Activated CD4-positive, alpha-beta T cell treated with anti-CD3 and anti-CD28 coated beads for 24 hours (primary cell): Measurements from ENCODE around the gene NRXN2.

Experiments
- DNase-seq, 2 donors: peaks; one replicate each; pipeline ENCODE4 v3.0.0-alpha.2; 2020; ENCODE audit warnings: low read depth in 2 of 2

Gene NRXN2

DNA sequence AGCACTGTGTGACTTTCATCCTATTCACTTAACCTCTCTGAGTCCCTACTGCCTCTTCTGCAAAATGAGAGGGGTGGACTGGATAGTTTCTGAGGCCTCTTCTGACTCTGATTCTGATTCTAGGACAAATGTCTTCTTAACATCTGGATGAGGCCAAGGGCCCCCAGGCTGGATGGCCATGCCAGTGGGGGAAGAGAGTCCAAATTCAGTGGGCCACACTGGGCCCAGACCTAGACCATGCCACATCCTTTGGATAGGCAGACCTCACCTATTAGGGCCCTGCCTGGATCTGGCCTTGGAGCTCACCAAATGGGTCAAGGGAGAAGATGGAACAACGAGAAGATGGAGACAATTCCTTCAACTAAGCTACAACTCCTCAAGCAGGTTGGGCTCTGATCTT lies 24.6 kb downstream of the NRXN2 start:
- DNase-seq, result no peak

DNA sequence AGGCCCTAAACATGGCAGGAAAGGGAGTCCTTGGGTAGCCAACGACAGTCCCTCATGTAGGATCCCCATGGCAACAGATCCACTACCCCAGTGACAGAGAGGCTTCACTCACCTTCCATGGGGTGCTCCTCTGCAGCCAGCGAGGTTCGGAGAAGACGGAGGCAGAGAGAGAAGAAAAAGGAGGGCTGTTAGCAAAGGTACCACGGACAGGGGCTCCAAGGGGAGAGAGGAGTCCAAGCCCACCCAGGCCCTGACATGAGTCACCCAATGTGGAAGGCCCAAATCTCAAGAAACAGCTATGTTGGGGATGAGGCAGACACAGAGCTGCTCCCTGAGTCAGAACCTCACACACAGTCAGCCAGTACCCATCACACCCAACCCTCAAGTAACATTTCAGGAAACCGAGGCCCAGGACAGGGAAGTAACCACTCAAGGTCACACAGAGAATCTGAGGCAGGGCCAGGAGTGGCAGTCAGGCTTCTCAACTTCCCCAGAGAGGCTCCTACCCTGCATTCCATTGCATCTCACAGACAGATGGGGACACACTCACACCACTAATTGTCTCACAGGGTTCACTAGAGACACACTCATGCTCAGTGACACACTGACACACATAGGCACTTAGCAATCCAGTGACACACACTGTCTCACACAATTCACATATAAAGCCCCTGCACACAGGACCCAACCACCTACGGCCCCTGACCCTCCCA lies 25.2 kb downstream of the NRXN2 start:
- no peak for DNase-seq

DNA sequence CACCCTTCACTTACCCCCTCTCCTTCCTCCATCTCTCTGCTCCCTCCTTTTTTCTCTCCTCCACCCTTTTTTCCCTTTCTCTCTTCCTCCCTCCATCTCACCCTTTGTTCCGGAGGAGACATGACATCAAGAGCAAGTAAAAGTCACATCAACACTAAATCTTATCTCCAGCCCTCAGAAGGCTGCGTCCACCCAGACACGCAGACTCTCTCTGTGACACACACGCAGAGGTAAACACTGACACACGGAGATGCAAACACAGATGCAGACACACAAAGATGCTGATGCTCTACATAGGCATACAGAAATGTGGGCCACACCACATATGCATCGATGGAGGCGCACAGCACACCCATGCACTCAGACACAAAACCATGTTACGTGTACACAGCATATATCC lies 27.0 kb downstream of the NRXN2 start:
- DNase-seq, result no peak

DNA sequence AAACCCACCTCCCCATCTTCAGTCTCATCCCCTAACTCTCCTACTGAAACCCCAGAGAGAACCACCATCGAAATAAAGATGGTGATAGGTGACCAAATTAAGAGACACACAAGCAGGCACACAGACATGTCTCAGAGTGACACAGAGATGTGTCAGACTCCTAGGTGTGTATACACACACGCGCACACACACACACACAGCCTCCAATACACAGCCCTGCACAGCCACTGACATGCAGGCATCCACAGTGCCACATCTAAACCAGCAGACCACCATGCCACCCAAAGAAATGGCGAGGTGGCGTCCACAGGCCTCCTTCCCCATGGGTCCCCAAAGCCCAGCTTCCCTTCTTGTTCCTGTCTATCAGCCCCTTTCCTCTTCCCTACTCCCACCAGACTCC lies 27.4 kb downstream of the NRXN2 start:
- DNase-seq, result no peak

DNA sequence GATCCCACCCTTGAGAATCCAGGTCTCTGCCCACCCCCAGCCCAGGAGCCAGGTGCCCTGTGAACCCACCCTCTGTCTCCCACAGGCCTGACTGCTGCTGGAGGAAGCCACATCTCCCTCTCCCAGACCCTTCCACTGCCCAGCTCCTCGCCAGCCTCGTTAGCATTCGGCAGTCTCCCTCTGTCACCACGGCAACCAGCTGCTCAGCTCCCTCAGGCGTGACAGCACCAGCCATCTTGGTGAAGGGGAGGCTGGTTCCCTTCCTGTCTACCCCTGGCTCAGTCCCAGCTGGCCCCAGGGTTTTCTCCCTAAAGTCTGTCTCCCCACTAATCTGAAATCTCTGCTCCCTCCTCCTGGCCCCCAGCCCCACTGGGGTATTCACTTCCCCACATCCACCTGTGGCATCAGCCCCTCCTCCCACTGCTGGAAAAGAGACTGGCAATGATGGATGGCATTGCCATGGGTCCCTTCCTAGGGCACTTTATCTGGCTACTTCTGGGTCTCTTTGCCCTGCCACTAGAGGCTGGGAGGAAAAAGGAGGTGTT lies 28.1 kb downstream of the NRXN2 start:
- DNase-seq, result no peak

DNA sequence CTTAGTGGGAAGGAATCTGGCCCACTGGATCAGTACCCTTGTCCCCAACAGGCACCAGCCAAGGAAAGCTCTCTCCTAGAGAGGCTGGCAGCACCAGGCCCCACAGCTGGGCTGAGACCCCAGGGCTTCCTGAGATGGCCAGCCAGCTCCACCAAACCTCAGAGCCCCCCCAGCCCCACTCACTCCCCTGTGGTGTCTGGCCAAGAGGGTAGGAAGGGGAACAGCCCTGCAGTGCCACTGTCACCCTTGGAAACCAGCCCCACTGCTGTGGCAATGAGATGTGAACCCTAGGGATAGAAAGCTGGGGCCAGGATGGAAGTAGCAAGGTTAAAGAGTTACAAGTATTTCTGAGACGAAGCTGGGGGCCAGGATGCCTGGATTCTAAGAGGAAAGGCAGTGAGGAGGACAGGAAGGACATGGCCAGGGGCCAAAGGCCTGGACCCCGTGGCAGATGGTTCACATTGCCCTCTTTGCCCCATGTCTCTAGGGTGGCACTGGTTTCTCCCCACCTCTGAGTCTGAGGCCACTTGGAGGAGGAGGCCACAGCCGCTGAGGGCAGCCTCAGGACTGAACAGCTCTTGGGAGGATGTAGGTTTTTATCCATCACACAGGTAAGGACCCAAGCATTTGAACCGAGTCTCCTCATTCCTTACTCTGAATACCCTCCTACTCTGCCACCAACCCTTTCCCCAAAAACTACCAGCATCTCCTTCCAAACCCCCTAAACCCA lies 28.8 kb downstream of the NRXN2 start:
- DNase-seq, result no peak

DNA sequence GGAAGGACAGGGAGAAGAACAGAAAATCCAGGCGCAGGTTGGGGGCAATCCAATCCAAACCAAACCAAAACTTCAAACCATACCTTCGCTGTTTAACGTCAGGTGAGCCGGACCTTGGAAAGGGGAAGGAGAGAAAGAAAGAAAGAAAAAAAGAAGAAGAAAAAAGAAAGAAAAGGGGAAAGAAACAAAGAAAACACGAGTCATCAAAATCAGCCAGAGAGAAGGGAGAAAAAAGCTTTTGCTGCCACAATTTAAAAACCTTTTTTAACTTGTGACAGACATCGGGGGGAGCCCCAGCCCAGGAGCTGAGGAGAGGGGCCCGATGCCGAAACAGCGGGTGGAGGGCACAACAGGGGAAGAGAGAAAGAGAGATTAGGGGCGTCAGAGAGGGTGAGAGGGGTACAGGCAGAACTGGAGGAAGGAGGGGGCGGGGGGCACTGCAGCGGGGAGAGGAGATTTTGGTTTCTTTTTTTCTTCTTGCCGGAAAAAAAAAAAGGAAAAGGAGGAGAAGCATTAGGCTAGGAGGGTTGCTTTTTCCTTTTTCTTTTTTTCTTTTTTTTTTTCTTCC lies 30.1 kb downstream of the NRXN2 start:
- no peak for DNase-seq

DNA sequence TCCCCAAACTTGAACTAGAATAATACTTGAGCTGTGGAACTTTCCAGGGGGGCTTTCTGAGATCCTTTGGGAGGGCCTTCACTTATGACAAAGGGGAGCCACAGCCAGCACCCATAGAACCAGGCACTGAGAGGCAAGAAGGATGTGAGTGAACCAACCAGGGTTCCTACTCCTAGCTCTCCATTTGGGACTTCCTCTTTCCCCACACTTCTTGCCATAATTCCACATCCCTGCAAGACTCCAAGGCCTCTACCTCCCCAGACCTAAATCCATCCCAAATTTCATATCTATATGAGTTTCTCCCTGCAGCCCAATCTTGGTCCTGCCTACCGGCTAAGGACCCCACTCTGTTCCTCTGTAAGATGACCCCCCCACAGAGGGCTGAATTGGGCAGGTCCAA lies 31.5 kb downstream of the NRXN2 start:
- no peak for DNase-seq

DNA sequence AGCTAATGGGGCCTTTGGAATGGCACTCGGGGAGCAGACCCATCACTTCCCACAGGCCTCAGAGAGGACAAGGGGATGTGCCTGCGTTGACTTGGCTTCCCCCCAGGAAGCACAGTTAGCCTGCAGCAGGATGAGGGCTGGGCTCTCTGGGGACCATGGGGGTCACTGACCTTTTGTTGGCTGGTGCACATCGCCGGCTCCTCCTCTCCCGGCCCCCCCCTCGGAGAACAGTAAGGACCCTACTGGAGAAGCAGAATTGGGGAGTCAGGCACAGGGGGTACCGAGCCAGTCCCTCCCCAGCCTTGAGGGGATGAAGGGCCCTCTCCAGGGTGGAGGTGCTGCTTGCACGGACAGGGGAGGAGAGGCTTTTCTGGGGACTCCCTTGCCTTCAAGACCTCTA lies 32.8 kb downstream of the NRXN2 start:
- DNase-seq, result no peak

DNA sequence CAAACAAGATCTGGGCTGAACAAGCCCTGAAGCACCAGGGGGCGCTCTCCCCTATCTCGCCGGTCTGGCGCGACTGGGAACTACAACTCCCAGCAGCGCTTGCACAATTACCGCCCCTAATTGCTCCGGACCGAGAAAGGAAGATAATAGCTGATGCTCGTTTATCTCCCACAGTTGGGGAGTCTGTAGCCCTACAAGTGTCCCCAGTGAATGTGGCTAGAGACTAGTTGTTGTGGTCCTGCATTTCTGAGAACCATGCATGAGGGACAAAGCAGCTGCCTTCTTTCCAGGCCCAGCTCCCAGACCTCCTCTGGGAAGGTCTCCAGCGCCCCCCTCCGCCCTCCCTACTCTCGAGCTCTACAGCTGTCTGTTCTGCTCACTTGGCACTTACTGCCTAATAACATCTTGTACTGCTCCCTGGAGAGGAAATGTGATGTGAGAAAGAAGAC lies 34.4 kb downstream of the NRXN2 start:
- peak; percentile 90 to 95 for DNase-seq

DNA sequence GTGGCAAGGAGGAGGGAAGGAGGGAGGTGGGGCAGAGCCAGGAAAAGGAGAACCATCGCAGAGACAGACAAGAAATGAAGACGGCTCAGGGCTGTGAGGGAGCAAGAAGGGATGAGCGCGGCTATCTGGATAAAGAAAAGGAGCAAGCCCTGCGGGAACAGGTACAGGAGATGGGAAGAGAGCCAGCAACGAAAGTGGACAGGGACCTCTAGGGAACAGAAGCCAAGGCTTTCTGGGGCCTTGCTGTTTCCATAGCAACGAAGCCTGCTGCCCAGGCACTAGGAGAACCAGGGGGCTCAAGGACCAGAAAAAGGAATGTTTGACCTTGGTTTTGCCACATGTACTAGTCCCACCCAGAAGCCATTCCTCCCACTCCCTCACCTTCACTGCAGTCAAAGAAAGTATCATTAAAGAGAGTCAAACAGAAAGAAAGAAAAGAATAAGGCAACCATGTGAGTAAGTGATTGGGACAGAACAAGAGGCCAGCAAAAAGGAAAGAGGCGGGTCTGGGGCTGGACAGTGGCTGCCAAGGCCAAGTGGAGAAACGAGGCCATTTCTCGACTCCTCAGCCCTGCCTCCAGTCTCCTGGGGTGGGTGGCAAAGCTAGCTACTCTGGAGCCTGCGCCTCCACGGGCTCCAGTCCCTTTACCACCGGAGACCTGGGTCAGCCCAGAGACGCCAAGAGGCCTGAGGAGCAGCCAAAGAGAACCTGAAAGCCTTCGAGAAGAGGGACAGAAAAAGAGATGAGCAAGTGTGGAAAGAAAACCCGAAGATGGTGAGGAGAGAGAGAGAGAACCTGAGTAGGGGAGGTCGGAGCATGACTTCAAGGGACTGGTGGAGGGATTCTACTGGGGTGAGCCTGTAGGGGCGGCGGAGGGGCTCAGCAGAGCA lies 35.1 kb downstream of the NRXN2 start:
- no peak for DNase-seq

DNA sequence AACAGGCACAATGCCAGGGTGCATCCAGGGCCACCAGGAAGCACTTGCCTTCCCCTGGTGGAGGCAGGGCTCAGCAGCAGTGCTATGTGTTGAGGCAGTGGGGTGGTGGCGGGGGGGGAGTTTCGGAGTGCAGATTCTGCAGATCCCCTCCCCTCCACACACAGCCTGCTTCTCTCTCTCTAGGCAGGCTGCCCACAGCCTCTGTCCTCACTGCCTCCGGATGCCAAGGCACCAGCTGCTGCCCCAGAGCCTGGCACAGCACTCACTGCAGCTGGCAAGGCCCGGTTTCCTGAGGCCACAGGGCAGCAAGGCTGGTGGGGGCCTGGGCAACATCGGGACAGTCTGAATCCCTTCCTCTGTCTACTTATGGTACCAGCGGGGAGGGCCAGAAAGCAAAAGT lies 35.8 kb downstream of the NRXN2 start:
- no peak for DNase-seq

DNA sequence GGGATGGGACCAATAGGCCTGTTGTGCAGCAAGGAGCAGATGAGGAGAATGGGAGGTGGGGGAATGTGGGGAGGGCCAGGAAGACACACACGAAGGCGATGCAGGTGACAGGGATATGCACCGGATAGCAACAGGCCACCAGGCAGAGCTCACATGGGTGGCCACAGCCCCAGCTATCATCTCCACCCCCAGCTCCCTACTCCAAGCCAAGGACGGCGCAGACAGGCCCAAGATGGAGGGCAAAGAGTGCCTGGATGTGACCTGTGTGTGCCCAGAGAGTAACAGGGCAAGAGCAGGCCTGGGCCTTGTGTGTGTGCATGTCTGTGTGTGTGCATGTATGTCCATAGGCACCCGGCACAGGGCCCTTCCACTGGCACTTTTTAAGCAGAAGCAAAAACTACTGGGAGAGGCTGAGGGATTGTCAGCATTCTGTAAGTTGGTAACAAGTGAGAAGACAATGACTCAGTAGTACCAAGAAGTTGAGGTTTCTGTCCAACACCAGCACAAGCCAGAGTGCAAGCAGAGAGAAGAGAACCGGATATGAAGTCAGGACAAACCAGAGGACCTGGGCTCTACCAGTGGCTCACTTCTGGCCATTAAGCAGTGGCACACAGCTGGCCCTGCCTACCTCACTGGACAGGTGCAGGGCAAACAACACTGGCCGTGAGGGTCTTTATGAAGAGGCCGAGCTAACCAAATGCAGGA lies 36.4 kb downstream of the NRXN2 start:
- no peak for DNase-seq

DNA sequence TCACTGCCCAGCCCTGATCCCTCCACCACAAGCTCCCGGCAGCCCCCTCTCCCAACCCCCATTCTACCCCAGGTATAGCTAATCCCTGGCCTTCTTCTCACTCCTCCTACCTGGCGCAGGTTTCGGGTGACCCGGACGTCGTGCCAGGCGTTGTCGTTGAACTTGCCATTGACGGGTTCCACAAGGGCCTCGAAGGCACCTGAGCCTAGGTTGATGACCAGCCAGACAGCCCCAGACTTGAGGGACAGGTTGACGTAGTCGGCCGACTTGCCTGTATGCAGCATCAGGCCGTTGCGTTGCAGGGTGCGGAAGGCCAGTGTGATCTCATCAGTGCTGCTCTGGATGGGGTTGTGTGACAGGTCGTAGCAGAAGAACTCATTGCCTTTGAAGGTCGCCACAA lies 37.5 kb downstream of the NRXN2 start:
- DNase-seq, result no peak

DNA sequence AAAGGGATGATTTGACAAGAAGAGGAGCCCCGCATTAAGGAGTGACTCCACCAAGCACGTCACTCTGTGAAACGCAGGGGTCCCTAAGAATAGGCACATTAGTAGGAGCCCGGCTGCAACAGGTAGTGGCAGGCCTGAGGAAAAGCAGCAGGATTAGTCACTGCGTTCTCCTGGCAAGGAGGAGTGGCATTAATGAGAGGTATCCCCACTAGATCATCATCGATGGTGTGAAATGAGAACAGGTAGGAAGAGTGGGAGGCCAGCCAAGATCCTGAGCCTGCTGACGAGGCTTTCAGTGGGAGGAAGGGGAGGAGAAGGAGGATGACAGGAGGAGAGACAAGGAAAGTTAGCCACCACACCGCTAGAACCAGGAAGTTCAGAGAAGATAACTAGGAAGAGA lies 38.6 kb downstream of the NRXN2 start:
- no peak for DNase-seq

DNA sequence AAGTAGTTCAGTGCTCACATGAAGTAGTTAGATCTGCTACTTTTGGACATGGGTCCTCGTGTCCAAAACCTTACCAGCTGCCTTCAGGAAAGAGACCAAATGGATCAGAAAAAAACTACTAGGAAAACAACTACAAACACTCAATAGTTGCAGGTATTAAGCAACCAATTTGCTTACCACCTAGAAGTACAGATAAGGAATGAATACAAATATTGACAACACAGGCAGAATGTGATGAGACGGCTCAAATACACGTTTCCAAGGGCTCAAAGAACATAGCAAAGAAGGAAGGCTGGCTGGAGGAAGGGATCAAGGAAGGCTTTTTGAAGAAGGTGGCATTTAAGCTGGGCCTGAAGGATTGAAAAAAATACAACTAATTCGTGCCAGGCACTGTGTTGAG lies 41.8 kb downstream of the NRXN2 start:
- no peak for DNase-seq

DNA sequence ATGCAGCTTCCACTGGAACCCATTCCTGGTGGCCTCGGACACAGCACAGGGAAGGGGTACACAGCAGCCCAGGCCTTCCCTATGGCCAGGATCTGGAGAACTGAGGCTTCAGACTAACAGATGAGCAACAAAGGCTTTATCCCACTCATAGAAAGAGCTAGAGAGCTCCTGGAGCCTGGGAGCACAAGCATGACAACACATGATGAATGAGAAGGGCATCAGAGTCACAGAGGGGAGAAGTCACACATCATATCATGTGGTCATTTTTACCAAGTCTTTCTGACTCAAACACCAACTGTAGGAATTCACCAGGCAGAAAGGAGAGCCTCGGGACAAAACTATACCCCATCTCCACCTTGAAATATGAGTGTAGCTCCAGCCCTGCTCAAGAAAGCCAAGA lies 43.2 kb downstream of the NRXN2 start:
- no peak for DNase-seq

DNA sequence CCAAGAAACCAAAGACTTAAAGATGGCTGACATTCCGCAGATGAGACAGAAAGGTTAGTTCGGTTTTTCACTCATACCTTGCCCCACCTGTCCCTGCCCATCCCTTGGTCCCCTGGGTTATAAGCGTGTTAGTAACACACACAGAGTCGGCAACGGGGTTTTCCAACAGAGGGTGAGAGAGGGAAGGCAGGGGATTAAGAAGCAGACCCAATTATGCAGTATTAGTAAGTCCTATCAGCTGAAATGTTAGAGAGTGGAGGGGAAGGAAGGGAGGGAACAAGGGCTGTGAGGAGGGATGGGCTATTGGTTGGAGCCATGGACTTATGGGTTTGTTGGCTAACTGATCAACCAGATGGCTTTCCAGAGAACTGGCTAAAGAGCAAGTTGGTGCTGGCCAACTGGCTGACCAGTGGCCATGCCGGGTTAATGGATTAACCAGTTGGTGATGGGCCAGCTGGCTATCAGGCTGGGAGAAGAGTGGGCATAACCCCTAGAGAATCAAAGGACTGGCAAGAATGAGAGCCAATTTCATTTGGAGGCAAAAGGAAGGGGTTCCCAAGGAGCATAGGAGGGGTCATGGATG lies 45.5 kb downstream of the NRXN2 start:
- DNase-seq, result no peak

DNA sequence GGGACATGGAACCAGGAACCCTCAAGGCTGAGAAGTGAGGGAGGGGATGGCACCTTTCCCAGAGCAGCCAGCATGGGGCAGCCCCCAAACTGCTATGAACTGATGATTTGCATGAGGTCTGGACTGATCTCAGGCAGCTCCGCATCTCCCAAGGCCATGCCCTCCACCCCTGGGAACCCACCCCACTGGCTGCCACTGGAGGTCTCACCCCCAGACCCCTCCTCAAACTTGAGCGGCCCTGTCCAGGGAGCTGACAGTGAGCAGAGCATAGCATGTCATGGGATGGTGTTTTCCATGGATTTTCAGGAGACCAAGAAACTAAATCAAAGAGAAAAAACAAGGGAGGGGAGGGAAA lies 46.8 kb downstream of the NRXN2 start:
- DNase-seq, result no peak

DNA sequence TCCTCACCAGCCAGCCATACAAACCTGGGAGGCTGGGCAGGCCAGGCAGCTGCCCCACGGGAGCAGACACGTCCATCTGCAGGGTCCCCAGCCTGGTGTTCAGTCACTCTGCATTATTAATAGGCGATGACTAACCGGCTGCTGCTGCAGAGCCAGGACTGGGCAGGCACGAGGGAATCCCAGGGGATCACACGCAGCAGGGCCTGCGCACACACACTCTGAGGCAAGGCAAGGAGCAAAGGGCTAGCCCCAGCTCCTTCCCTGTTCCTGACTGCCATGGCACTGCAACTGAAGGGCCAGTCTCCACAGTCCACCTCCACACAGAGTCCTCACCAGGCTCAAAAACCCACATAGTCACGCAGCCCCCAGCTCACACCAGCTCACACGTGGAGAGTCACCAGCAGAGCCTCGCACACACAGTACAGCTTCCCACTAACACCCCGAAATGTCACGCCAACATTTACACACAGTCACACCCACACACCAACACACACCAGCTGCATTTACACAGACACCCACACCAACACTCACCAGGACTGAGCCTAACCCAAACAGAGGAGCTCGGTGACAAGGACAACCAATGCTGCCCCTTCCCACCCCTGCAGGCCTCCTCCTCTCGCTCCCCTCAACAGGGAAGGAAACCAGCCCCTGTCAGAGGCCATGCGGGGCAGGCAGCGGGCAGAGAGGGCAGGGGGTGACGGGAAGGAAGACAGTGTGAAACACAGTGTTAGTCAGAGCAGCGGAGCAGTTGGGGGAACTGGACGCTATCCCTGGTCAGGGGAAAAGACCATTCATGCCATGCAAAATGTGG lies 47.3 kb downstream of the NRXN2 start:
- DNase-seq, result no peak
